Esophagus squamous epithelium (tissue), 5 donors: ENCODE measurements around the gene SLFN13. TPM values are rescaled to one million over a fixed set of nuclear protein-coding genes. Genes with fewer than 3 reads are reported as not detected.

ENCODE experiments used
- DNase-seq: peaks from one replicate; lab custom pipeline; 2025; lab: John Stamatoyannopoulos, UW
- H3K27ac ChIP-seq, 4 donors: fragments of 200-600 bp; sonication (generic); one replicate each; pipeline ENCODE4 v1.5.1; 2016 to 2019; ENCODE audit warnings: mild to moderate bottlenecking in 1 of 4
- H3K27me3 ChIP-seq, 4 donors: fragments of 200-600 bp; sonication (generic); 1 replicate in 3 of 4; 2 replicates in 1 of 4; pipeline versions ENCODE4 v1.5.1 to v1.6.0; 2017 to 2021; ENCODE audit warnings: antibody characterized with exemption in 1 of 4
- H3K36me3 ChIP-seq, 3 donors: fragments of 200-600 bp; sonication (generic); one replicate each; pipeline ENCODE4 v1.5.1; 2016 to 2019
- H3K4me1 ChIP-seq, 3 donors: fragments of 200-600 bp; sonication (generic); one replicate each; pipeline ENCODE4 v1.5.1; 2017 to 2019
- H3K4me3 ChIP-seq, 4 donors: fragments of 200-600 bp; sonication (generic); 1 replicate in 3 of 4; 2 replicates in 1 of 4; pipeline ENCODE4 v1.5.1; 2016 to 2019; ENCODE audit warnings: mild to moderate bottlenecking in 2 of 4, moderate library complexity in 1 of 4
- H3K9me3 ChIP-seq, 3 donors: fragments of 200-600 bp; sonication (generic); one replicate each; pipeline ENCODE4 v1.5.1; 2016 to 2019
- CTCF ChIP-seq, 6 experiments: fragments of 450-650 bp in 4 of 6; fragments of 200-600 bp in 2 of 6; sonication (generic) in 2 of 6; IDR thresholded peaks; one replicate each; pipeline ENCODE4 v1.5.1; 2016 to 2019; ENCODE audit warnings: antibody characterized with exemption in 6 of 6, mild to moderate bottlenecking in 4 of 6, moderate library complexity in 4 of 6
- POLR2A ChIP-seq, 4 donors: fragments of 450-650 bp; IDR thresholded peaks; one replicate each; pipeline ENCODE4 v1.6.1; 2017; ENCODE audit warnings: antibody characterized with exemption in 4 of 4, mild to moderate bottlenecking in 4 of 4, moderate library complexity in 3 of 4
- WGBS, 2 donors: methylation state at CpG; one replicate each; pipeline ENCODE4 v1.1.5; 2018; 5-methylcytosine and 5-hydroxymethylcytosine counted together
- intact Hi-C: fragments of 100-400 bp; cut with DNase I; formaldehyde crosslinking; loops from one replicate; pipeline ENCODE4 v1.15.0; 2022
- total RNA-seq, 4 donors: library from RNA; depleted of rRNA; stranded (reverse); fragments of >200 nt; gene quantifications; one replicate each; pipeline ENCODE4 v1.1.0, GENCODE V29; 2016
- donor health status: DM: yes; HTN: yes; CAD: no.

Gene SLFN13
- total RNA-seq, 4 donors from 2014 or later = 2.7 to 7.6 (median 5.8) TPM

DNA sequence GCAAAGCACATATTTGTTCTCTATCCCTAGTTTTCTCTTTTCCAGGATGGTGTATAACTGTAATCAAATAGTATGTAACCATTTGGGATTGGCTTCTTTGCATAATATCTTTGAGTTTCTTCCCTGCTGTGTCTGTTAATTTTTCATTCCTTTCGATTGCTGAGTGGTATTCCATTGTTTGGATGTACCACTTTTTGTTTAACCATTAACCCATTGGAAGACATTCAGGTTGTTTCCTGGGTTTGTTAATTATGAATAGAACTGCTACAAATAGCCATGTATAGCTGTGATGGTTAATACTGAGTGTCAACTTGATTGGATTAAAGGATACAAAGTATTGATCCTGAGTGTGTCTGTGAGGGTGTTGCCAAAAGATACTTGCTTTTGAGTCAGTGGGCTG, 4.6 kb upstream of the SLFN13 start:
- Histone ChIP-seq H3K27ac (no peak overlapping the region), H3K4me1 (peaks cover 0 to 17% (median 5%) of the 10 kb centered on the region in 3 donors), H3K27me3 (peaks cover 0 to 63% (median 0%) of the 10 kb centered on the region in 4 donors), H3K4me3 (no peak overlapping the region), H3K36me3 (no peaks in the 10 kb centered on the region), H3K9me3 (no peaks in the 10 kb centered on the region)
- TF ChIP-seq CTCF (IDR thresholded peaks at IDR 0.05) = no peak
- TF ChIP-seq POLR2A (IDR thresholded peaks at IDR 0.05) = no peak
- 32 to 40% methylated on average over 1 of the region's 1 CpG for WGBS, 2 donors
- intact Hi-C loops = no loop called here
- DNase-seq = no peak

DNA sequence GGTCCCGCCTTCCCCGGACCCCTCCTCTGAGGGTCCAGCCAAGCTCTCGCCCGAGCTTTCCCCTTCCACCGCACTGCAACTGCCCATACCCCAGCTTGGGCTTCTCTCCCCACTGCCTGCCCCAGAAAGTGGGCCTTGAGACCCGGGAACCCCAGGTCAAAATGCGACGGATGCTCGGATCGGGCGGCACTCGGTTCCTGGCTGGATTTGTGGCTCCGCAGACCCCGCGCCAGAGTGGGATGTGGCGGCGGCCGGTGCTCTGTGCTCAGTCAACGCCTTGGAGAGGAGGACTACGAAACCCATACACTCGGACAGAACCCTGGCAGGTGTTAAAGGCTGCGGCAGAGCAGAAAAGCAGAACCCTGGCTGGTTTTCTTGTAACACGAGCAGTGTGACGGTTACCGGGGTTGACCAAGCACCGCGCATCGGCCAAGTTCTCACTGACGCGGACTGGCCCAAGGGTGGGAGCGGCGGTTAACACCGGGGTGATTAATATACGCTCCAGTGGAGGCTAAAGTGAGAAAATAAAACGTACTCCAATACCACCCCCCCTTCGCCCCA, 885 bp upstream of the SLFN13 start:
- TF ChIP-seq CTCF (IDR thresholded peaks at IDR 0.05) = no peak
- no peak for TF ChIP-seq POLR2A (IDR thresholded peaks at IDR 0.05)
- Histone ChIP-seq H3K36me3 (no peaks in the 10 kb centered on the region), H3K4me3 (peak overlapping the region in 3 of 4 donors; percentile 61 to 82 (median 62)), H3K4me1 (peaks cover 0 to 26% (median 5%) of the 10 kb centered on the region in 3 donors), H3K9me3 (no peaks in the 10 kb centered on the region), H3K27ac (no peak overlapping the region), H3K27me3 (peaks cover 0 to 59% (median 0%) of the 10 kb centered on the region in 4 donors)
- DNase-seq = no peak
- 44 to 61% methylated on average over 12 to 25 of the region's 36 CpGs for WGBS, 2 donors
- intact Hi-C loops = no loop called here

- H3K27me3 ChIP-seq = peaks cover 0 to 56% (median 0%) of the 10 kb centered on the region in 4 donors
- intact Hi-C loops = no loop called here
- peak overlapping the region; percentile 51 to 82 (median 62) for H3K4me3 ChIP-seq
- no peak for DNase-seq
- peaks cover 0 to 26% (median 5%) of the 10 kb centered on the region in 3 donors for H3K4me1 ChIP-seq
- TF ChIP-seq POLR2A (IDR thresholded peaks at IDR 0.05) (no peak), CTCF (IDR thresholded peaks at IDR 0.05) (no peak)
- H3K36me3 ChIP-seq = no peaks in the 10 kb centered on the region
- H3K27ac ChIP-seq = peak overlapping the region in 3 of 4 donors; percentile 78 to 83 (median 79)
- WGBS, 2 donors = 34 to 45% methylated on average over 12 to 16 of the region's 16 CpGs
- H3K9me3 ChIP-seq = no peaks in the 10 kb centered on the region
Observed at GRCh38 chr17:35448899-35449227, 297 bp upstream of the SLFN13 start.

DNA sequence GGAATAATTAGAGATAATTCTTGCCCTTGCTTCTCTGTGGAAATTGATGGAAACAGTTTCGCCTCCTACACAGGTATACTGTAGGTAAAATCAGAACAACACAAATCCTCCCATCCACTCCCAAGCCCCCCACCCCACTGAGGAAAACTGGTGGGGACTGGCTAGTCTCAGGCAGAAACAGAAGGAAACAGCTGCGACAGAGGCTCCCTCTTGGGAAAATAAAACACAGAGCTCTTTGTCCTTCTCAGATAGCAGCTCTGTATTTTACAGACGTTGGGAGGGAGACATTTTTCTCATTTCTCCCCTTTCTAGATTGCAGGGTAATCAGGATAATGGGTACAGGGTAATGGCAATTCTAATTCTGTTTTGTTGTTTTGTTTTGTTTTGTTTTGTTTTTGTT, 1.1 kb downstream of the SLFN13 start:
- no peak for DNase-seq
- WGBS, 2 donors = 43 to 66% methylated on average over 2 to 3 of the region's 3 CpGs
- TF ChIP-seq POLR2A (IDR thresholded peaks at IDR 0.05) (no peak), CTCF (IDR thresholded peaks at IDR 0.05) (no peak)
- Histone ChIP-seq H3K27me3 (peaks cover 0 to 43% (median 0%) of the 10 kb centered on the region in 4 donors), H3K36me3 (no peaks in the 10 kb centered on the region), H3K4me1 (peaks cover 0 to 26% (median 5%) of the 10 kb centered on the region in 3 donors), H3K9me3 (no peaks in the 10 kb centered on the region), H3K27ac (peak overlapping the region in 3 of 4 donors; percentile 5 to 79 (median 78)), H3K4me3 (peak overlapping the region in 3 of 4 donors; percentile 61 to 82 (median 62))
- intact Hi-C loops = no loop called here

- Histone ChIP-seq H3K4me3 (no peak overlapping the region), H3K27ac (no peak overlapping the region), H3K27me3 (no peaks in the 10 kb centered on the region), H3K36me3 (no peaks in the 10 kb centered on the region), H3K4me1 (peaks cover under 1 to 15% (median 6%) of the 10 kb centered on the region in 3 donors), H3K9me3 (no peaks in the 10 kb centered on the region)
- intact Hi-C loops = no loop called here
- TF ChIP-seq CTCF (IDR thresholded peaks at IDR 0.05) = no peak
- no peak for TF ChIP-seq POLR2A (IDR thresholded peaks at IDR 0.05)
- DNase-seq = no peak
Observed at GRCh38 chr17:35438433-35438832, 10.1 kb downstream of the SLFN13 start.
